Measurements from ENCODE around the gene METTL25.
A peak's percentile ranks its signal among the peaks of the same experiment; 100 is the strongest.

The METTL25 gene

GRCh38 chr12:82358200-82359114, at the start of gene METTL25, which contains the start of gene CCDC59:
Gene METTL25 (plus strand): TSS chr12:82358529. CDS start chr12:82358566, 37 bp downstream.
Gene CCDC59 (minus strand): TSS chr12:82358387. CDS start chr12:82358376, 11 bp downstream.
- in situ Hi-C loops (cut with MboI; ENCODE audit: low sequenced_read_pairs, unreplicated experiment): no loop called here
- TF ChIP-seq CTCF (IDR thresholded peaks at IDR 0.05; ENCODE audit: borderline replicate concordance, control extremely low read depth, extremely low read depth, insufficient read depth, missing control alignments): peak; percentile 90
- peak; percentile 91 for DNase-seq (ENCODE audit: low spot score)

DNA sequence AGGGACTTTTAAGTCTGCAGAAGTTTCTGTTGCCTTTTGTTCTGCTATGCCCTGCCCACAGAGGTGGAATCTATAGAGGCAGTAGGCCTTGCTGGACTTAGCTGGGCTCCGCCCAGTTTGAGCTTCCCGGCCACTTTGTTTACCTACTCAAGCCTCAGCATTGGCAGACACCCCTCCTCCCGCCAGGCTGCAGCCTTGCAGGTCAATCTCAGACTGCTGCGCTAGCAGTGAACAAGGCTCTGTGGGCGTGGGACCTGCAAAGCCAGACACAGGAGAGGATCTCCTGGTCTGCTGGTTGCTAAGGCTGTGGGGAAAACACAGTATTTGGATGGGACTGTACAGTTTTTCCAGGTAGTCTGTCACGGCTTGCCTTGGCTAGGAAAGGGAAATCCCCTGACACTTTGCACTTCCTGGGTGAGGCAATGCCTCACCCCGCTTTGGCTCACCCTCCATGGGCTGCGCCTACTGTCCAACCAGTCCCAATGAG, 43.9 kb upstream of the METTL25 start:
- no peak for DNase-seq (ENCODE audit: low spot score)
- in situ Hi-C loops (cut with MboI; ENCODE audit: low sequenced_read_pairs, unreplicated experiment): no loop called here
- TF ChIP-seq CTCF (IDR thresholded peaks at IDR 0.05; ENCODE audit: borderline replicate concordance, control extremely low read depth, extremely low read depth, insufficient read depth, missing control alignments): no peak

GRCh38 chr12:82319276-82319675, 39.1 kb upstream of the METTL25 start:
- TF ChIP-seq CTCF (IDR thresholded peaks at IDR 0.05; ENCODE audit: borderline replicate concordance, control extremely low read depth, extremely low read depth, insufficient read depth, missing control alignments): no peak
- no peak for DNase-seq (ENCODE audit: low spot score)
- in situ Hi-C loops (cut with MboI; ENCODE audit: low sequenced_read_pairs, unreplicated experiment): no loop called here

- TF ChIP-seq CTCF (IDR thresholded peaks at IDR 0.05; ENCODE audit: borderline replicate concordance, control extremely low read depth, extremely low read depth, insufficient read depth, missing control alignments): no peak
- in situ Hi-C loops (cut with MboI; ENCODE audit: low sequenced_read_pairs, unreplicated experiment): loop anchor here (25.0 kb wide), 1 partner anchor 688 kb away; no protein-coding TSS in a partner anchor
- DNase-seq (ENCODE audit: low spot score): no peak
Measured at GRCh38 chr12:82325540-82326336, 32.6 kb upstream of the METTL25 start.

- TF ChIP-seq CTCF (IDR thresholded peaks at IDR 0.05; ENCODE audit: borderline replicate concordance, control extremely low read depth, extremely low read depth, insufficient read depth, missing control alignments): peak; percentile 19
- in situ Hi-C loops (cut with MboI; ENCODE audit: low sequenced_read_pairs, unreplicated experiment): loop anchor here (25.0 kb wide), 1 partner anchor 690 kb away; no protein-coding TSS in a partner anchor
- DNase-seq (ENCODE audit: low spot score): peak; percentile 11
Measured at GRCh38 chr12:82326905-82327503, 31.3 kb upstream of the METTL25 start.

DNA sequence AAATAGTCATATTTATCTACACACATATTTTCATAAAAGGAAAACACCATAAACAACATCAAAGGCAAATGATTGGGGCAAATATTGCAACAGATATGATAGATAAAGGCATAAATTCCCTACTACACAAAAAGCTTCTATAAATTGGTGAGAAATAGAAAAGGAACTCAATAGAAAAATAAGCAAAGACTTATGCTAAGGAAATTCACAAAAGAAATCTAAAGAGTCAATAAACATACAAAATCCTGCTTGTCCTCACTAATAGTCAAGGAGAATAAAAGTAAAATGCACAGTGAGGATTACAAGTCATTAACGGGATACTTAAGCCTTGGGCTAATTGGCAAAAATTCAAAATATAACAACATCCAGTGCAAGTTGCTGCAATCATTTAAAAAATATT, 30.5 kb upstream of the METTL25 start:
- no peak for DNase-seq (ENCODE audit: low spot score)
- in situ Hi-C loops (cut with MboI; ENCODE audit: low sequenced_read_pairs, unreplicated experiment): loop anchor here (25.0 kb wide), 1 partner anchor 691 kb away; no protein-coding TSS in a partner anchor
- no peak for TF ChIP-seq CTCF (IDR thresholded peaks at IDR 0.05; ENCODE audit: borderline replicate concordance, control extremely low read depth, extremely low read depth, insufficient read depth, missing control alignments)

All from GM13976 (cell line).